GM10266 (cell line): ENCODE measurements around the gene PROZ.

Source experiments
- DNase-seq: peaks from one replicate; pipeline ENCODE4 v3.0.0; 2012; ENCODE audit errors: extremely low spot score
- CTCF ChIP-seq: IDR thresholded peaks from 2 replicates; pipeline ENCODE4 v1.5.1; 2012; ENCODE audit warnings: mild to moderate bottlenecking, low read depth; ENCODE audit not compliant: control insufficient read depth, insufficient read depth; ENCODE audit errors: missing control alignments

Gene PROZ

GRCh38 chr13:113169277-113170272 lies 11.1 kb downstream of the PROZ start:
- TF ChIP-seq CTCF, result no peak
- no peak for DNase-seq

GRCh38 chr13:113170511-113170910 lies 12.1 kb downstream of the PROZ start:
- DNase-seq, result no peak
- no peak for TF ChIP-seq CTCF

- no peak for TF ChIP-seq CTCF
- no peak for DNase-seq
These were observed 13.0 kb downstream of the PROZ start for GRCh38 chr13:113171250-113172125.

GRCh38 chr13:113172419-113172926 lies 14.0 kb downstream of the PROZ start:
- DNase-seq, result no peak
- no peak for TF ChIP-seq CTCF

GRCh38 chr13:113176280-113176679 lies 17.8 kb downstream of the PROZ start:
- DNase-seq, result no peak
- no peak for TF ChIP-seq CTCF

- no peak for DNase-seq
- no peak for TF ChIP-seq CTCF
These were observed 18.4 kb downstream of the PROZ start for GRCh38 chr13:113176822-113177221.
